Neural cell (in vitro differentiated cells): ENCODE data around the gene PRKCE. TPM values are rescaled to one million over a fixed set of nuclear protein-coding genes. Genes with fewer than 3 reads are reported as not detected.

Experiments
- H2AFZ ChIP-seq: fragments of 200-600, 300-800 bp; sonication (generic), shearing (Covaris generic); 2 replicates; pipeline ENCODE4 v1.6.0; 2014; ENCODE audit warnings: low read depth, mild to moderate bottlenecking, antibody characterized with exemption, low read length, moderate library complexity
- H3F3A ChIP-seq: fragments of 200-600 bp; shearing (Covaris generic); 2 replicates; pipeline ENCODE4 v1.6.1; 2016; ENCODE audit warnings: mild to moderate bottlenecking, moderate library complexity, mixed read lengths, antibody characterized with exemption, low read length; ENCODE audit not compliant: insufficient read depth, poor library complexity, severe bottlenecking
- H3K27ac ChIP-seq: fragments of 200-600, 300-800 bp; sonication (generic), shearing (Covaris generic); 2 replicates; pipeline ENCODE4 v1.5.1; 2014; ENCODE audit warnings: mild to moderate bottlenecking, low read length, moderate library complexity
- H3K27me3 ChIP-seq: fragments of 300-800, 200-600 bp; sonication (generic), shearing (Covaris generic); 2 replicates; pipeline ENCODE4 v1.6.0; 2014; ENCODE audit warnings: mild to moderate bottlenecking, low read depth, low read length, moderate library complexity; ENCODE audit not compliant: insufficient read depth
- H3K36me3 ChIP-seq: fragments of 300-800, 200-600 bp; sonication (generic), shearing (Covaris generic); 2 replicates; pipeline ENCODE4 v1.5.1; 2014; ENCODE audit warnings: mild to moderate bottlenecking, antibody characterized with exemption, low read length, moderate library complexity; ENCODE audit not compliant: insufficient read depth
- H3K4me2 ChIP-seq: fragments of 300-800, 200-600 bp; sonication (generic), shearing (Covaris generic); 2 replicates; pipeline ENCODE4 v1.6.0; 2014; ENCODE audit warnings: mild to moderate bottlenecking, low read length
- H3K4me3 ChIP-seq: fragments of 300-800, 200-600 bp; sonication (generic), shearing (Covaris generic); 2 replicates; pipeline ENCODE4 v1.5.1; 2014; ENCODE audit warnings: mild to moderate bottlenecking, low read length, moderate library complexity
- H3K79me2 ChIP-seq: fragments of 200-600 bp; shearing (Covaris generic); replicated peaks from 2 replicates; pipeline ENCODE4 v1.6.0; 2014; ENCODE audit warnings: mild to moderate bottlenecking, low read length, moderate library complexity; ENCODE audit not compliant: insufficient read depth
- H3K9ac ChIP-seq: fragments of 300-800, 200-600 bp; sonication (generic), shearing (Covaris generic); 2 replicates; pipeline ENCODE4 v1.6.1; 2016; ENCODE audit warnings: mild to moderate bottlenecking, low read length, mixed read lengths
- H3K9me2 ChIP-seq: fragments of 200-600 bp; shearing (Covaris generic); 2 replicates; pipeline ENCODE4 v1.6.1; 2016; ENCODE audit warnings: mild to moderate bottlenecking, low read length, mixed read lengths; ENCODE audit not compliant: insufficient read depth
- H3K9me3 ChIP-seq: fragments of 200-600, 300-800 bp; sonication (generic), shearing (Covaris generic); 2 replicates; pipeline ENCODE4 v1.6.1; 2016; ENCODE audit warnings: mild to moderate bottlenecking, mixed run types, low read length, moderate library complexity, mixed read lengths
- H4K20me1 ChIP-seq: fragments of 200-600 bp; shearing (Covaris generic); 2 replicates; pipeline ENCODE4 v1.6.1; 2016; ENCODE audit warnings: mild to moderate bottlenecking, mixed run types; ENCODE audit not compliant: insufficient read depth
- EP300 ChIP-seq: fragments of 450-650 bp; conservative IDR thresholded peaks from 2 replicates; pipeline ENCODE4 v1.6.1; 2014; ENCODE audit warnings: antibody characterized with exemption, mild to moderate bottlenecking, moderate library complexity; ENCODE audit not compliant: poor library complexity, severe bottlenecking
- EZH2 ChIP-seq: fragments of 200-600, 300-800 bp; shearing (Covaris generic), sonication (generic); IDR thresholded peaks from 2 replicates; pipeline ENCODE4 v1.6.1; 2014; ENCODE audit warnings: antibody characterized with exemption, low read length, borderline replicate concordance, mild to moderate bottlenecking; ENCODE audit not compliant: insufficient read depth, poor library complexity, severe bottlenecking
- MXI1 ChIP-seq: fragments of 450-650 bp; conservative IDR thresholded peaks from 2 replicates; pipeline ENCODE4 v1.6.1; 2014; ENCODE audit warnings: antibody characterized with exemption, mild to moderate bottlenecking; ENCODE audit not compliant: poor library complexity, severe bottlenecking
- POLR2AphosphoS5 ChIP-seq: IDR thresholded peaks from 2 replicates; pipeline ENCODE4 v1.6.1; 2012
- RAD21 ChIP-seq: fragments of 450-650 bp; conservative IDR thresholded peaks from 2 replicates; pipeline ENCODE4 v1.6.1; 2014; ENCODE audit warnings: antibody characterized with exemption, mild to moderate bottlenecking, moderate library complexity
- REST ChIP-seq: IDR thresholded peaks from 2 replicates; pipeline ENCODE4 v1.6.1; 2012; ENCODE audit warnings: borderline replicate concordance
- SMC3 ChIP-seq: fragments of 450-650 bp; conservative IDR thresholded peaks from 2 replicates; pipeline ENCODE4 v1.6.1; 2014; ENCODE audit warnings: antibody characterized with exemption, mild to moderate bottlenecking, moderate library complexity; ENCODE audit not compliant: poor library complexity
- TAF1 ChIP-seq: IDR thresholded peaks from 2 replicates; pipeline ENCODE4 v1.6.1; 2012; ENCODE audit warnings: low read depth
- polyA plus RNA-seq: library from polyadenylated mRNA; depleted of rRNA; stranded (reverse); fragments of >200 nt; gene quantifications from 2 replicates; pipeline ENCODE4 v1.2.3, GENCODE V29; 2014
- TF ChIP-seq, protein P1 (sequence below): fragments of 450-650 bp; IDR thresholded peaks from 2 replicates; pipeline ENCODE4 v1.5.1; 2014; ENCODE audit warnings: antibody characterized with exemption, mild to moderate bottlenecking, moderate library complexity; ENCODE audit not compliant: poor library complexity, severe bottlenecking

PRKCE gene
- polyA plus RNA-seq, 1 donor from 2014 or later, result 5.4 TPM

DNA sequence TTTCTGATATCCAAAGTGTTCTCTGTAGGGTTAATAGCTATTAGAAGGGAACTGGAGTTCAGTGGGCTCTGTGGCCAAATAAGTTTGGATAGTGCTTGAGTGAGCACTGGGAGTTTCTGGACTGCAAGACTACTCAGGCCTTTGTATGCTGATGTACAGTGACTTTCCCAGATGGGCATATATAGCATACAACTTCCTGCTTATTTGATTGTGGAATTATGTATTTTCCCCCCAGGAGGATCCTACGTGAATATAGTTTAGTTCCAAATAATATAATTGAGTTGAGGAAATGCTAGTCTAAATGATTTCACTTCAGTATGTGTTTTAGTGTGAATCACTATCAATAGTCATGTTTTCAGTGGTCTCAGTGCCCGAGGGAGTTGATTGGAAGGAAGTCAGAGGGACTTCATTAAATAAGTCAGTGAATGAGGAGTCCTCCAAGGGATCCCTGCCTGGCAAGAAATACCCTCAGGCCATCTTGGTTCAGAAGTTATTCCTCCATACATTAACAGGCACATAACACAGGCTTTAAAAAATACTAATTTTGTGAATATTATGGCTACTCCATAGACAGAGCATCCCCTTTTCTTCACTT, 251.4 kb downstream of the PRKCE start:
- Histone ChIP-seq H3K9me2 (no peaks in the 10 kb centered on the region), H3K36me3 (no peaks in the 10 kb centered on the region), H3K27me3 (no peaks in the 10 kb centered on the region), H3K9ac (no peak overlapping the region), H3F3A (no peaks in the 10 kb centered on the region), H3K4me3 (no peak overlapping the region), H3K79me2 (no peaks in the 10 kb centered on the region), H3K4me2 (no peak overlapping the region), H3K9me3 (no peaks in the 10 kb centered on the region), H3K27ac (no peak overlapping the region), H2AFZ (no peak overlapping the region), H4K20me1 (no peaks in the 10 kb centered on the region)
- TF ChIP-seq SMC3, result no peak
- TF ChIP-seq REST, result no peak
- TF ChIP-seq MXI1, result no peak

GRCh38 chr2:45904267-45904945, 252.9 kb downstream of the PRKCE start:
- no peaks in the 10 kb centered on the region for H4K20me1 ChIP-seq
- H3K27ac ChIP-seq, result peak overlapping the region; percentile 71
- no peaks in the 10 kb centered on the region for H3K9me2 ChIP-seq
- no peaks in the 10 kb centered on the region for H3K27me3 ChIP-seq
- no peaks in the 10 kb centered on the region for H3K9me3 ChIP-seq
- peak overlapping the region; percentile 47 for H3K4me2 ChIP-seq
- no peaks in the 10 kb centered on the region for H3K36me3 ChIP-seq
- no peak overlapping the region for H3K4me3 ChIP-seq
- H3K79me2 ChIP-seq, result no peaks in the 10 kb centered on the region
- TF ChIP-seq MXI1 (no peak), EZH2 (no peak), REST (no peak), TAF1 (no peak), EP300 (no peak), RAD21 (no peak), SMC3 (no peak), POLR2AphosphoS5 (no peak)
- TF ChIP-seq, protein P1, sequence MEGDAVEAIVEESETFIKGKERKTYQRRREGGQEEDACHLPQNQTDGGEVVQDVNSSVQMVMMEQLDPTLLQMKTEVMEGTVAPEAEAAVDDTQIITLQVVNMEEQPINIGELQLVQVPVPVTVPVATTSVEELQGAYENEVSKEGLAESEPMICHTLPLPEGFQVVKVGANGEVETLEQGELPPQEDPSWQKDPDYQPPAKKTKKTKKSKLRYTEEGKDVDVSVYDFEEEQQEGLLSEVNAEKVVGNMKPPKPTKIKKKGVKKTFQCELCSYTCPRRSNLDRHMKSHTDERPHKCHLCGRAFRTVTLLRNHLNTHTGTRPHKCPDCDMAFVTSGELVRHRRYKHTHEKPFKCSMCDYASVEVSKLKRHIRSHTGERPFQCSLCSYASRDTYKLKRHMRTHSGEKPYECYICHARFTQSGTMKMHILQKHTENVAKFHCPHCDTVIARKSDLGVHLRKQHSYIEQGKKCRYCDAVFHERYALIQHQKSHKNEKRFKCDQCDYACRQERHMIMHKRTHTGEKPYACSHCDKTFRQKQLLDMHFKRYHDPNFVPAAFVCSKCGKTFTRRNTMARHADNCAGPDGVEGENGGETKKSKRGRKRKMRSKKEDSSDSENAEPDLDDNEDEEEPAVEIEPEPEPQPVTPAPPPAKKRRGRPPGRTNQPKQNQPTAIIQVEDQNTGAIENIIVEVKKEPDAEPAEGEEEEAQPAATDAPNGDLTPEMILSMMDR, result no peak
- H3F3A ChIP-seq, result no peaks in the 10 kb centered on the region
- H2AFZ ChIP-seq, result no peak overlapping the region
- H3K9ac ChIP-seq, result peak overlapping the region; percentile 45
